22Rv1 (cell line): Measurements from ENCODE around the gene OR5AC2.

ENCODE experiments used
- H3K27ac ChIP-seq: fragments of 450-650 bp; 2 replicates; pipeline ENCODE4 v1.5.1; 2017
- CTCF ChIP-seq: fragments of 450-650 bp; IDR thresholded peaks from 2 replicates; pipeline ENCODE4 v1.5.1; 2017; ENCODE audit warnings: mild to moderate bottlenecking
- ZFX ChIP-seq: fragments of 450-650 bp; IDR thresholded peaks from 2 replicates; pipeline ENCODE4 v1.6.1; 2017; ENCODE audit warnings: antibody characterized with exemption, borderline replicate concordance

The OR5AC2 gene

GRCh38 chr3:98056035-98056434 is 30.9 kb upstream of the OR5AC2 start:
- TF ChIP-seq ZFX (no peak), CTCF (no peak)

GRCh38 chr3:98057631-98058030 is 29.3 kb upstream of the OR5AC2 start:
- no peak overlapping the region for H3K27ac ChIP-seq
- TF ChIP-seq CTCF (no peak), ZFX (no peak)

More at GRCh38 chr3:98056035-98056434, 30.9 kb upstream of the OR5AC2 start:
- H3K27ac ChIP-seq = no peak overlapping the region

GRCh38 chr3:98058244-98058960 is 28.6 kb upstream of the OR5AC2 start:
- H3K27ac ChIP-seq = no peak overlapping the region
- TF ChIP-seq ZFX (no peak), CTCF (no peak)

GRCh38 chr3:98068824-98069223 is 18.1 kb upstream of the OR5AC2 start:
- TF ChIP-seq ZFX = no peak
- TF ChIP-seq CTCF = peak; percentile 46
- H3K27ac ChIP-seq = no peak overlapping the region

GRCh38 chr3:98070840-98071239 is 16.1 kb upstream of the OR5AC2 start:
- no peak overlapping the region for H3K27ac ChIP-seq
- no peak for TF ChIP-seq ZFX
- no peak for TF ChIP-seq CTCF

GRCh38 chr3:98073486-98073885 is 13.5 kb upstream of the OR5AC2 start:
- TF ChIP-seq ZFX (no peak), CTCF (no peak)
- no peak overlapping the region for H3K27ac ChIP-seq

- TF ChIP-seq CTCF = no peak
- no peak for TF ChIP-seq ZFX
These were observed 8.9 kb downstream of the OR5AC2 start for GRCh38 chr3:98095882-98096281.

More at GRCh38 chr3:98095882-98096281, 8.9 kb downstream of the OR5AC2 start:
- no peak overlapping the region for H3K27ac ChIP-seq
